WTC11 (cell line): ENCODE results near the gene SMARCA4.

Experiments
- CREB1 ChIP-seq: sonication (generic); formaldehyde crosslinking; IDR thresholded peaks from 2 replicates; pipeline ENCODE4 v1.8.0; 2023; ENCODE audit warnings: mild to moderate bottlenecking, missing genetic modification reagents
- CREM ChIP-seq: sonication (generic); formaldehyde crosslinking; IDR thresholded peaks from 2 replicates; pipeline ENCODE4 v1.8.1; 2022; ENCODE audit warnings: mild to moderate bottlenecking, missing genetic modification reagents, moderate library complexity
- ETV6 ChIP-seq: sonication (generic); formaldehyde crosslinking; IDR thresholded peaks from 2 replicates; pipeline ENCODE4 v1.8.1; 2022; ENCODE audit warnings: mild to moderate bottlenecking, missing genetic modification reagents
- FOXP1 ChIP-seq: sonication (generic); formaldehyde crosslinking; IDR thresholded peaks from 2 replicates; pipeline ENCODE4 v1.8.0; 2022; ENCODE audit warnings: missing genetic modification reagents, mild to moderate bottlenecking, moderate library complexity, borderline replicate concordance
- JUN ChIP-seq: sonication (generic); formaldehyde crosslinking; IDR thresholded peaks from 2 replicates; pipeline ENCODE4 v1.8.0; 2023; ENCODE audit warnings: mild to moderate bottlenecking, missing genetic modification reagents
- KAT7 ChIP-seq: sonication (generic); formaldehyde crosslinking; IDR thresholded peaks from 2 replicates; pipeline ENCODE4 v1.8.1; 2023; ENCODE audit warnings: missing genetic modification reagents, mild to moderate bottlenecking, borderline replicate concordance
- SMAD3 ChIP-seq: sonication (generic); formaldehyde crosslinking; IDR thresholded peaks from 2 replicates; pipeline ENCODE4 v1.8.0; 2022; ENCODE audit warnings: missing genetic modification reagents, mild to moderate bottlenecking, borderline replicate concordance
- ZNF219 ChIP-seq: sonication (generic); formaldehyde crosslinking; IDR thresholded peaks from 2 replicates; pipeline ENCODE4 v1.8.0; 2023; ENCODE audit warnings: missing genetic modification reagents, mild to moderate bottlenecking, borderline replicate concordance
- ZNF317 ChIP-seq: sonication (generic); formaldehyde crosslinking; IDR thresholded peaks from 2 replicates; pipeline ENCODE4 v1.8.1; 2023; ENCODE audit warnings: low read depth, mild to moderate bottlenecking, moderate library complexity, missing genetic modification reagents, borderline replicate concordance
- TF ChIP-seq, protein P1 (sequence below): fragments of 200-600 bp; IDR thresholded peaks from 2 replicates; pipeline ENCODE4 v1.8.0; 2022; ENCODE audit warnings: antibody characterized with exemption
- TF ChIP-seq, protein P2 (sequence below): sonication (generic); formaldehyde crosslinking; IDR thresholded peaks from 2 replicates; pipeline ENCODE4 v1.8.0; 2022; ENCODE audit warnings: mild to moderate bottlenecking, missing genetic modification reagents
- TF ChIP-seq, protein P3 (sequence below): sonication (generic); formaldehyde crosslinking; IDR thresholded peaks from 2 replicates; pipeline ENCODE4 v1.8.1; 2022; ENCODE audit warnings: missing genetic modification reagents, borderline replicate concordance
- TF ChIP-seq, protein P4 (sequence below): sonication (generic); formaldehyde crosslinking; conservative IDR thresholded peaks from 2 replicates; pipeline ENCODE4 v1.8.1; 2022; ENCODE audit warnings: mild to moderate bottlenecking, missing genetic modification reagents
- TF ChIP-seq, protein P5 (sequence below): sonication (generic); formaldehyde crosslinking; IDR thresholded peaks from 2 replicates; pipeline ENCODE4 v1.8.0; 2022; ENCODE audit warnings: mild to moderate bottlenecking, missing genetic modification reagents

DNA sequence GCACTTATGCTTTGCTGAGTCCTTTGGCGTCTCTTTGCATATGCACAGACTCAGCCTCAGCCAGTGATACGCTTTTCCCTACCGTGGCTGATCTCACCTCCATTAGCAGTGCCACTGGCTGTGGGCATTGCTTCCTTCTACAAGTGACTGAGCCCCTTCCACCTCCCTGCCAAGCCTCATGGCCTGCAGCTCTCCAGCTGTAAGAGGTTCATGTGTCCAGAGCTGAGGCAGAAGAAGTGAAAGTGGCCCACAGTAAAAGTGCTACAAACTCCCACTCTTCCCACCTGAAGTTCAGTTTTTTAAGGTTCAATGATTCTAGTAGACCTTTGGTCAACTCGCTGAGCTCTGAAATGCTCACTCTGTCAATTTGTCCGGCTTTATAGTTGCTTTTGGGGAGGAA lies 44.7 kb downstream of the SMARCA4 start:
- TF ChIP-seq KAT7 (CRISPR knock-in tag) (no peak), ETV6 (CRISPR knock-in tag) (no peak), CREB1 (CRISPR knock-in tag) (no peak), FOXP1 (no peak), CREM (CRISPR knock-in tag) (no peak), SMAD3 (CRISPR knock-in tag) (no peak), JUN (no peak), ZNF317 (CRISPR knock-in tag) (no peak), ZNF219 (CRISPR knock-in tag) (no peak)
- TF ChIP-seq, protein P1, sequence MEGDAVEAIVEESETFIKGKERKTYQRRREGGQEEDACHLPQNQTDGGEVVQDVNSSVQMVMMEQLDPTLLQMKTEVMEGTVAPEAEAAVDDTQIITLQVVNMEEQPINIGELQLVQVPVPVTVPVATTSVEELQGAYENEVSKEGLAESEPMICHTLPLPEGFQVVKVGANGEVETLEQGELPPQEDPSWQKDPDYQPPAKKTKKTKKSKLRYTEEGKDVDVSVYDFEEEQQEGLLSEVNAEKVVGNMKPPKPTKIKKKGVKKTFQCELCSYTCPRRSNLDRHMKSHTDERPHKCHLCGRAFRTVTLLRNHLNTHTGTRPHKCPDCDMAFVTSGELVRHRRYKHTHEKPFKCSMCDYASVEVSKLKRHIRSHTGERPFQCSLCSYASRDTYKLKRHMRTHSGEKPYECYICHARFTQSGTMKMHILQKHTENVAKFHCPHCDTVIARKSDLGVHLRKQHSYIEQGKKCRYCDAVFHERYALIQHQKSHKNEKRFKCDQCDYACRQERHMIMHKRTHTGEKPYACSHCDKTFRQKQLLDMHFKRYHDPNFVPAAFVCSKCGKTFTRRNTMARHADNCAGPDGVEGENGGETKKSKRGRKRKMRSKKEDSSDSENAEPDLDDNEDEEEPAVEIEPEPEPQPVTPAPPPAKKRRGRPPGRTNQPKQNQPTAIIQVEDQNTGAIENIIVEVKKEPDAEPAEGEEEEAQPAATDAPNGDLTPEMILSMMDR: no peak
- TF ChIP-seq, protein P2, sequence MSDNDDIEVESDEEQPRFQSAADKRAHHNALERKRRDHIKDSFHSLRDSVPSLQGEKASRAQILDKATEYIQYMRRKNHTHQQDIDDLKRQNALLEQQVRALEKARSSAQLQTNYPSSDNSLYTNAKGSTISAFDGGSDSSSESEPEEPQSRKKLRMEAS (CRISPR knock-in tag): no peak
- TF ChIP-seq, protein P3, sequence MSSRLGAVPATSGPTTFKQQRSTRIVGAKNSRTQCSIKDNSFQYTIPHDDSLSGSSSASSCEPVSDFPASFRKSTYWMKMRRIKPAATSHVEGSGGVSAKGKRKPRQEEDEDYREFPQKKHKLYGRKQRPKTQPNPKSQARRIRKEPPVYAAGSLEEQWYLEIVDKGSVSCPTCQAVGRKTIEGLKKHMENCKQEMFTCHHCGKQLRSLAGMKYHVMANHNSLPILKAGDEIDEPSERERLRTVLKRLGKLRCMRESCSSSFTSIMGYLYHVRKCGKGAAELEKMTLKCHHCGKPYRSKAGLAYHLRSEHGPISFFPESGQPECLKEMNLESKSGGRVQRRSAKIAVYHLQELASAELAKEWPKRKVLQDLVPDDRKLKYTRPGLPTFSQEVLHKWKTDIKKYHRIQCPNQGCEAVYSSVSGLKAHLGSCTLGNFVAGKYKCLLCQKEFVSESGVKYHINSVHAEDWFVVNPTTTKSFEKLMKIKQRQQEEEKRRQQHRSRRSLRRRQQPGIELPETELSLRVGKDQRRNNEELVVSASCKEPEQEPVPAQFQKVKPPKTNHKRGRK (CRISPR knock-in tag): no peak
- TF ChIP-seq, protein P4, sequence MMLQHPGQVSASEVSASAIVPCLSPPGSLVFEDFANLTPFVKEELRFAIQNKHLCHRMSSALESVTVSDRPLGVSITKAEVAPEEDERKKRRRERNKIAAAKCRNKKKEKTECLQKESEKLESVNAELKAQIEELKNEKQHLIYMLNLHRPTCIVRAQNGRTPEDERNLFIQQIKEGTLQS: no peak
- TF ChIP-seq, protein P5, sequence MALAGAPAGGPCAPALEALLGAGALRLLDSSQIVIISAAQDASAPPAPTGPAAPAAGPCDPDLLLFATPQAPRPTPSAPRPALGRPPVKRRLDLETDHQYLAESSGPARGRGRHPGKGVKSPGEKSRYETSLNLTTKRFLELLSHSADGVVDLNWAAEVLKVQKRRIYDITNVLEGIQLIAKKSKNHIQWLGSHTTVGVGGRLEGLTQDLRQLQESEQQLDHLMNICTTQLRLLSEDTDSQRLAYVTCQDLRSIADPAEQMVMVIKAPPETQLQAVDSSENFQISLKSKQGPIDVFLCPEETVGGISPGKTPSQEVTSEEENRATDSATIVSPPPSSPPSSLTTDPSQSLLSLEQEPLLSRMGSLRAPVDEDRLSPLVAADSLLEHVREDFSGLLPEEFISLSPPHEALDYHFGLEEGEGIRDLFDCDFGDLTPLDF: no peak
